Measurements from ENCODE around the gene MYOT. TPM values are rescaled to one million over a fixed set of nuclear protein-coding genes. Genes with fewer than 3 reads are reported as not detected.

The MYOT gene
- total and polyA plus RNA-seq, 10 of the 15 experiments (the other 5 are each of a cell fraction or from before 2014, with no cell fraction given), result 0.15 to 1.5 (median 0.53) TPM; not detected in 5

DNA sequence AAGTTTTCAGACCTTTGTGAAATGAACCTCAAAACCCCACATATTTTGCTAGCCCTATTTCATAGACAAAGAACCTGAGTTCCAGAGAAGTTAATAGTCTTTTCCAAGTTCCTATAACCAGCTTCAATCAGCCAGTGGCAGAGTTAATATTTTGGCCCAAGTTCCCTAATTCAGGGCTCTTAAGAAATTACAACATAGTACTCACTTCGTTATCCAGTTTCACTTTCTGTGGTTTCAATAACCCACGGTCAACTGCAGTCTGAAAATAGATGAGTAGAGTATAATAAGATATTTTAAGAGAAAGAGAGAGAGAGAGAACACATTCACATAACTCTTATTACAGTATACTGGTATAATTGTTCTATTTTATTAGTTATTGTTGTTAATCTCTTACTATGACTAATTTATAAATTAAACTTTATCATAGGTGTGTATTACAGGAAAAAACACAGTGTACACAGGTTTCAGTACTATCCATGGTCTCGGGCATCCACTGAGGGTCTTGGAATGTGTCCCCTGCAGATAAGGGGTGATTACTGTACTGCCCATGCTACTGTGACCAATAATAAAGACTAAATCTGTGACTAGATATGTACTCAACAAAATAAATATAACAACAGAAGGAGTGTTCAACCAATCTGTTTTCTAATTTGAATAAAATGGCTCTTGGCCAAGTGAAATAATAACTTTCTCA is 9.3 kb upstream of the MYOT start (continued):
- no peak for TF ChIP-seq TCF3 (IDR thresholded peaks at IDR 0.05; ENCODE audit: borderline replicate concordance, insufficient read depth, low read depth, low read length)
- no peak for TF ChIP-seq SREBF2 (IDR thresholded peaks at IDR 0.05; ENCODE audit: low read length)
- TF ChIP-seq NFIC (IDR thresholded peaks at IDR 0.05; ENCODE audit: low read depth, low read length), result peak; percentile 91
- TF ChIP-seq ZBTB11 (CRISPR knock-in tag; IDR thresholded peaks at IDR 0.05), result no peak
- TF ChIP-seq CBX3 (IDR thresholded peaks at IDR 0.05; ENCODE audit: borderline replicate concordance, low read depth), result no peak
- peak; percentile 93 for TF ChIP-seq RUNX3 (IDR thresholded peaks at IDR 0.05; ENCODE audit: low read length)

- BruUV-seq (replicated peaks), result no TSS peak
- WGBS (ENCODE audit: insufficient coverage, insufficient replicate concordance, low lambda C conversion rate, missing lambda C conversion rate), result 97% methylated on average over 5 of the region's 5 CpGs
- no peak for TF ChIP-seq PBX3 (IDR thresholded peaks at IDR 0.05; ENCODE audit: insufficient replicate concordance, low read depth, low read length)
- TF ChIP-seq, protein P1, sequence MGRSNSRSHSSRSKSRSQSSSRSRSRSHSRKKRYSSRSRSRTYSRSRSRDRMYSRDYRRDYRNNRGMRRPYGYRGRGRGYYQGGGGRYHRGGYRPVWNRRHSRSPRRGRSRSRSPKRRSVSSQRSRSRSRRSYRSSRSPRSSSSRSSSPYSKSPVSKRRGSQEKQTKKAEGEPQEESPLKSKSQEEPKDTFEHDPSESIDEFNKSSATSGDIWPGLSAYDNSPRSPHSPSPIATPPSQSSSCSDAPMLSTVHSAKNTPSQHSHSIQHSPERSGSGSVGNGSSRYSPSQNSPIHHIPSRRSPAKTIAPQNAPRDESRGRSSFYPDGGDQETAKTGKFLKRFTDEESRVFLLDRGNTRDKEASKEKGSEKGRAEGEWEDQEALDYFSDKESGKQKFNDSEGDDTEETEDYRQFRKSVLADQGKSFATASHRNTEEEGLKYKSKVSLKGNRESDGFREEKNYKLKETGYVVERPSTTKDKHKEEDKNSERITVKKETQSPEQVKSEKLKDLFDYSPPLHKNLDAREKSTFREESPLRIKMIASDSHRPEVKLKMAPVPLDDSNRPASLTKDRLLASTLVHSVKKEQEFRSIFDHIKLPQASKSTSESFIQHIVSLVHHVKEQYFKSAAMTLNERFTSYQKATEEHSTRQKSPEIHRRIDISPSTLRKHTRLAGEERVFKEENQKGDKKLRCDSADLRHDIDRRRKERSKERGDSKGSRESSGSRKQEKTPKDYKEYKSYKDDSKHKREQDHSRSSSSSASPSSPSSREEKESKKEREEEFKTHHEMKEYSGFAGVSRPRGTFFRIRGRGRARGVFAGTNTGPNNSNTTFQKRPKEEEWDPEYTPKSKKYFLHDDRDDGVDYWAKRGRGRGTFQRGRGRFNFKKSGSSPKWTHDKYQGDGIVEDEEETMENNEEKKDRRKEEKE (IDR thresholded peaks at IDR 0.05), result no peak
- no peak for TF ChIP-seq RCOR1 (conservative IDR thresholded peaks at IDR 0.05; ENCODE audit: low read depth, low read length)
- TF ChIP-seq CEBPB (IDR thresholded peaks at IDR 0.05; ENCODE audit: borderline replicate concordance in 1 of 2, low read depth in 2 of 2, low read length in 2 of 2), result no peak
- no peak for TF ChIP-seq POLR2A (IDR thresholded peaks at IDR 0.05; ENCODE audit: low read depth, low read length)
- TF ChIP-seq NFIC (IDR thresholded peaks at IDR 0.05; ENCODE audit: low read depth, low read length), result no peak
- TF ChIP-seq BMI1 (IDR thresholded peaks at IDR 0.05; ENCODE audit: borderline replicate concordance), result no peak
- TF ChIP-seq ZNF622 (IDR thresholded peaks at IDR 0.05), result no peak
- H3K27ac ChIP-seq (ENCODE audit: control insufficient read depth, insufficient read depth), result no peak overlapping the region; the same call in 1 of the 2 replicates
- ChIA-PET CTCF (interaction anchor here (1.8 kb wide), 1 partner anchor 11 kb away, joined by 5 read pairs; no protein-coding TSS in a partner anchor), RAD21 (ENCODE audit: unreplicated experiment) (interaction anchor here (1.1 to 3.4 kb wide), 2 partner anchors 11 to 127 kb away, joined by 3 to 28 read pairs; no protein-coding TSS in a partner anchor), POLR2A (interaction anchor here (3.5 kb wide), 1 partner anchor 29 kb away, joined by 26 read pairs; the partner anchor contains the start of gene PKD2L2), SMC1A (ENCODE audit: uncharacterized antibody, unreplicated experiment) (interaction anchor here (0.8 to 3.9 kb wide), 3 partner anchors 11 to 29 kb away, joined by 3 to 25 read pairs (median 18); partner anchors contain the start of gene PKD2L2)
- ATAC-seq (no peak), FAIRE-seq (no peak), DNase-seq (ENCODE audit: low read depth, low spot score) (no peak)
- peaks cover 7% of the 10 kb centered on the region for H3K9me3 ChIP-seq (replicated peaks; ENCODE audit: control insufficient read depth, insufficient read depth, low read length)
- H3K79me2 ChIP-seq (ENCODE audit: control insufficient read depth, insufficient read depth, low read length), result no peaks in the 10 kb centered on the region
- H2AFZ ChIP-seq (ENCODE audit: control insufficient read depth, low read depth, low read length), result no peak overlapping the region
- H3K4me2 ChIP-seq (ENCODE audit: control insufficient read depth, insufficient read depth), result no peak overlapping the region; the same call in 1 of the 2 replicates
- intact Hi-C loops (cut with micrococcal nuclease; ENCODE audit: unreplicated experiment) (no loop called here), in situ Hi-C loops (cut with MboI) (no loop called here)
- no peaks in the 10 kb centered on the region for H3K27me3 ChIP-seq (replicated peaks in 1 of 2; ENCODE audit: control insufficient read depth in 2 of 2, insufficient read depth in 2 of 2, low read length in 1 of 2)
- H3K36me3 ChIP-seq (ENCODE audit: control insufficient read depth in 2 of 2, insufficient read depth in 2 of 2, low read length in 1 of 2), result no peaks in the 10 kb centered on the region
- peaks cover 29% of the 10 kb centered on the region for H3K4me1 ChIP-seq (ENCODE audit: control insufficient read depth, insufficient read depth, low read length)
- H4K20me1 ChIP-seq (ENCODE audit: control insufficient read depth, insufficient read depth), result no peaks in the 10 kb centered on the region
- H3K4me3 ChIP-seq, result no peak overlapping the region
- H3K9ac ChIP-seq (ENCODE audit: control insufficient read depth, insufficient read depth, low read length), result no peak overlapping the region
Observed at GRCh38 chr5:137858954-137859353, 8.7 kb upstream of the MYOT start.
